ENCODE measurements around the gene CFAP300.

Gene CFAP300

GRCh38 chr11:102110761-102111010 is 63.4 kb downstream of the CFAP300 start:
- Mint-ChIP-seq H3K4me3 (no peak overlapping the region), H3K36me3 (ENCODE audit: low read depth) (no peaks in the 10 kb centered on the region), H3K9me3 (no peaks in the 10 kb centered on the region), H3K27me3 (peaks cover 60% of the 10 kb centered on the region), H3K4me1 (peaks cover 13% of the 10 kb centered on the region), H3K27ac (no peak overlapping the region)
- DNase-seq = no peak
- ATAC-seq = no peak

- no peaks in the 10 kb centered on the region for H3K9me3 Mint-ChIP-seq
- no peaks in the 10 kb centered on the region for H3K36me3 Mint-ChIP-seq (ENCODE audit: low read depth)
- H3K4me1 Mint-ChIP-seq = peaks cover 13% of the 10 kb centered on the region
- H3K27ac Mint-ChIP-seq = no peak overlapping the region
- ATAC-seq (no peak), DNase-seq (peak; percentile 11)
- peak overlapping the region; percentile 68 for H3K4me3 Mint-ChIP-seq
- peaks cover 63% of the 10 kb centered on the region for H3K27me3 Mint-ChIP-seq
Observed at GRCh38 chr11:102111011-102111786, 64.0 kb downstream of the CFAP300 start.

- Mint-ChIP-seq H3K9me3 (no peaks in the 10 kb centered on the region), H3K27ac (no peak overlapping the region), H3K27me3 (peaks cover 70% of the 10 kb centered on the region), H3K36me3 (ENCODE audit: low read depth) (no peaks in the 10 kb centered on the region), H3K4me1 (peaks cover 13% of the 10 kb centered on the region), H3K4me3 (peak overlapping the region; percentile 68)
- no peak for DNase-seq
- ATAC-seq = peak; percentile 81
Observed at GRCh38 chr11:102111787-102112508, 64.7 kb downstream of the CFAP300 start.

GRCh38 chr11:102112509-102112821 is 65.2 kb downstream of the CFAP300 start:
- H3K27ac Mint-ChIP-seq = no peak overlapping the region
- peaks cover 13% of the 10 kb centered on the region for H3K4me1 Mint-ChIP-seq
- H3K4me3 Mint-ChIP-seq = no peak overlapping the region
- H3K36me3 Mint-ChIP-seq (ENCODE audit: low read depth) = no peaks in the 10 kb centered on the region
- H3K27me3 Mint-ChIP-seq = peaks cover 69% of the 10 kb centered on the region
- ATAC-seq (no peak), DNase-seq (no peak)
- no peaks in the 10 kb centered on the region for H3K9me3 Mint-ChIP-seq

GRCh38 chr11:102114032-102114431 is 66.8 kb downstream of the CFAP300 start:
- Mint-ChIP-seq H3K9me3 (no peaks in the 10 kb centered on the region), H3K4me1 (peaks cover 13% of the 10 kb centered on the region), H3K4me3 (no peak overlapping the region), H3K36me3 (ENCODE audit: low read depth) (no peaks in the 10 kb centered on the region), H3K27ac (no peak overlapping the region), H3K27me3 (peaks cover 60% of the 10 kb centered on the region)
- ATAC-seq = no peak
- DNase-seq = no peak

GRCh38 chr11:102115557-102115956 is 68.3 kb downstream of the CFAP300 start:
- Mint-ChIP-seq H3K27ac (no peak overlapping the region), H3K9me3 (no peaks in the 10 kb centered on the region), H3K4me1 (peaks cover 10% of the 10 kb centered on the region), H3K27me3 (peaks cover 58% of the 10 kb centered on the region), H3K36me3 (ENCODE audit: low read depth) (no peaks in the 10 kb centered on the region), H3K4me3 (no peak overlapping the region)
- DNase-seq = no peak
- no peak for ATAC-seq

GRCh38 chr11:102116453-102117205 is 69.4 kb downstream of the CFAP300 start:
- Mint-ChIP-seq H3K27ac (no peak overlapping the region), H3K36me3 (ENCODE audit: low read depth) (no peaks in the 10 kb centered on the region), H3K4me3 (no peak overlapping the region), H3K27me3 (peaks cover 57% of the 10 kb centered on the region), H3K4me1 (peaks cover 8% of the 10 kb centered on the region), H3K9me3 (no peaks in the 10 kb centered on the region)
- DNase-seq (no peak), ATAC-seq (no peak)

GRCh38 chr11:102117472-102118113 is 70.4 kb downstream of the CFAP300 start:
- Mint-ChIP-seq H3K9me3 (no peaks in the 10 kb centered on the region), H3K4me3 (no peak overlapping the region)

GRCh38 chr11:102118937-102119336 is 71.7 kb downstream of the CFAP300 start:
- Mint-ChIP-seq H3K4me3 (no peak overlapping the region), H3K9me3 (no peaks in the 10 kb centered on the region), H3K27ac (no peak overlapping the region), H3K4me1 (no peaks in the 10 kb centered on the region), H3K36me3 (ENCODE audit: low read depth) (no peaks in the 10 kb centered on the region), H3K27me3 (peaks cover 49% of the 10 kb centered on the region)
- ATAC-seq = no peak
- DNase-seq = no peak

More at GRCh38 chr11:102117472-102118113, 70.4 kb downstream of the CFAP300 start:
- Mint-ChIP-seq H3K27ac (no peak overlapping the region), H3K36me3 (ENCODE audit: low read depth) (no peaks in the 10 kb centered on the region), H3K4me1 (no peaks in the 10 kb centered on the region), H3K27me3 (peaks cover 51% of the 10 kb centered on the region)
- DNase-seq = no peak
- ATAC-seq = no peak

GRCh38 chr11:102119997-102120396 is 72.8 kb downstream of the CFAP300 start:
- no peaks in the 10 kb centered on the region for H3K4me1 Mint-ChIP-seq
- no peaks in the 10 kb centered on the region for H3K36me3 Mint-ChIP-seq (ENCODE audit: low read depth)
- no peak for ATAC-seq
- no peak overlapping the region for H3K4me3 Mint-ChIP-seq
- H3K27me3 Mint-ChIP-seq = peaks cover 45% of the 10 kb centered on the region
- no peak overlapping the region for H3K27ac Mint-ChIP-seq
- H3K9me3 Mint-ChIP-seq = peaks cover 4% of the 10 kb centered on the region
- no peak for DNase-seq

GRCh38 chr11:102120437-102120973 is 73.3 kb downstream of the CFAP300 start:
- ATAC-seq = no peak
- H3K9me3 Mint-ChIP-seq = peaks cover 4% of the 10 kb centered on the region
- no peak for DNase-seq
- no peak overlapping the region for H3K27ac Mint-ChIP-seq
- H3K36me3 Mint-ChIP-seq (ENCODE audit: low read depth) = no peaks in the 10 kb centered on the region
- H3K4me3 Mint-ChIP-seq = no peak overlapping the region
- H3K27me3 Mint-ChIP-seq = peaks cover 41% of the 10 kb centered on the region
- no peaks in the 10 kb centered on the region for H3K4me1 Mint-ChIP-seq

GRCh38 chr11:102121329-102121728 is 74.1 kb downstream of the CFAP300 start:
- peaks cover 35% of the 10 kb centered on the region for H3K27me3 Mint-ChIP-seq
- H3K4me1 Mint-ChIP-seq = no peaks in the 10 kb centered on the region
- no peak for DNase-seq
- H3K9me3 Mint-ChIP-seq = peaks cover 4% of the 10 kb centered on the region
- H3K27ac Mint-ChIP-seq = no peak overlapping the region
- H3K4me3 Mint-ChIP-seq = no peak overlapping the region
- no peak for ATAC-seq
- H3K36me3 Mint-ChIP-seq (ENCODE audit: low read depth) = no peaks in the 10 kb centered on the region
